Neural cell (in vitro differentiated cells): ENCODE results near the gene MOB2. TPM values are rescaled to one million over a fixed set of nuclear protein-coding genes. Genes with fewer than 3 reads are reported as not detected.

ENCODE experiments used
- H2AFZ ChIP-seq: fragments of 200-600, 300-800 bp; sonication (generic), shearing (Covaris generic); 2 replicates; pipeline ENCODE4 v1.6.0; 2014; ENCODE audit warnings: low read depth, mild to moderate bottlenecking, antibody characterized with exemption, low read length, moderate library complexity
- H3F3A ChIP-seq: fragments of 200-600 bp; shearing (Covaris generic); 2 replicates; pipeline ENCODE4 v1.6.1; 2016; ENCODE audit warnings: mild to moderate bottlenecking, moderate library complexity, mixed read lengths, antibody characterized with exemption, low read length; ENCODE audit not compliant: insufficient read depth, poor library complexity, severe bottlenecking
- H3K27ac ChIP-seq: fragments of 200-600, 300-800 bp; sonication (generic), shearing (Covaris generic); 2 replicates; pipeline ENCODE4 v1.5.1; 2014; ENCODE audit warnings: mild to moderate bottlenecking, low read length, moderate library complexity
- H3K27me3 ChIP-seq: fragments of 300-800, 200-600 bp; sonication (generic), shearing (Covaris generic); 2 replicates; pipeline ENCODE4 v1.6.0; 2014; ENCODE audit warnings: mild to moderate bottlenecking, low read depth, low read length, moderate library complexity; ENCODE audit not compliant: insufficient read depth
- H3K36me3 ChIP-seq: fragments of 300-800, 200-600 bp; sonication (generic), shearing (Covaris generic); 2 replicates; pipeline ENCODE4 v1.5.1; 2014; ENCODE audit warnings: mild to moderate bottlenecking, antibody characterized with exemption, low read length, moderate library complexity; ENCODE audit not compliant: insufficient read depth
- H3K4me2 ChIP-seq: fragments of 300-800, 200-600 bp; sonication (generic), shearing (Covaris generic); 2 replicates; pipeline ENCODE4 v1.6.0; 2014; ENCODE audit warnings: mild to moderate bottlenecking, low read length
- H3K4me3 ChIP-seq: fragments of 300-800, 200-600 bp; sonication (generic), shearing (Covaris generic); 2 replicates; pipeline ENCODE4 v1.5.1; 2014; ENCODE audit warnings: mild to moderate bottlenecking, low read length, moderate library complexity
- H3K79me2 ChIP-seq: fragments of 200-600 bp; shearing (Covaris generic); replicated peaks from 2 replicates; pipeline ENCODE4 v1.6.0; 2014; ENCODE audit warnings: mild to moderate bottlenecking, low read length, moderate library complexity; ENCODE audit not compliant: insufficient read depth
- H3K9ac ChIP-seq: fragments of 300-800, 200-600 bp; sonication (generic), shearing (Covaris generic); 2 replicates; pipeline ENCODE4 v1.6.1; 2016; ENCODE audit warnings: mild to moderate bottlenecking, low read length, mixed read lengths
- H3K9me2 ChIP-seq: fragments of 200-600 bp; shearing (Covaris generic); 2 replicates; pipeline ENCODE4 v1.6.1; 2016; ENCODE audit warnings: mild to moderate bottlenecking, low read length, mixed read lengths; ENCODE audit not compliant: insufficient read depth
- H3K9me3 ChIP-seq: fragments of 200-600, 300-800 bp; sonication (generic), shearing (Covaris generic); 2 replicates; pipeline ENCODE4 v1.6.1; 2016; ENCODE audit warnings: mild to moderate bottlenecking, mixed run types, low read length, moderate library complexity, mixed read lengths
- H4K20me1 ChIP-seq: fragments of 200-600 bp; shearing (Covaris generic); 2 replicates; pipeline ENCODE4 v1.6.1; 2016; ENCODE audit warnings: mild to moderate bottlenecking, mixed run types; ENCODE audit not compliant: insufficient read depth
- CTCF ChIP-seq: fragments of 450-650 bp; IDR thresholded peaks from 2 replicates; pipeline ENCODE4 v1.5.1; 2014; ENCODE audit warnings: antibody characterized with exemption, mild to moderate bottlenecking, moderate library complexity; ENCODE audit not compliant: poor library complexity, severe bottlenecking
- EP300 ChIP-seq: fragments of 450-650 bp; conservative IDR thresholded peaks from 2 replicates; pipeline ENCODE4 v1.6.1; 2014; ENCODE audit warnings: antibody characterized with exemption, mild to moderate bottlenecking, moderate library complexity; ENCODE audit not compliant: poor library complexity, severe bottlenecking
- EZH2 ChIP-seq: fragments of 200-600, 300-800 bp; shearing (Covaris generic), sonication (generic); IDR thresholded peaks from 2 replicates; pipeline ENCODE4 v1.6.1; 2014; ENCODE audit warnings: antibody characterized with exemption, low read length, borderline replicate concordance, mild to moderate bottlenecking; ENCODE audit not compliant: insufficient read depth, poor library complexity, severe bottlenecking
- MXI1 ChIP-seq: fragments of 450-650 bp; conservative IDR thresholded peaks from 2 replicates; pipeline ENCODE4 v1.6.1; 2014; ENCODE audit warnings: antibody characterized with exemption, mild to moderate bottlenecking; ENCODE audit not compliant: poor library complexity, severe bottlenecking
- POLR2AphosphoS5 ChIP-seq: IDR thresholded peaks from 2 replicates; pipeline ENCODE4 v1.6.1; 2012
- RAD21 ChIP-seq: fragments of 450-650 bp; conservative IDR thresholded peaks from 2 replicates; pipeline ENCODE4 v1.6.1; 2014; ENCODE audit warnings: antibody characterized with exemption, mild to moderate bottlenecking, moderate library complexity
- REST ChIP-seq: IDR thresholded peaks from 2 replicates; pipeline ENCODE4 v1.6.1; 2012; ENCODE audit warnings: borderline replicate concordance
- SMC3 ChIP-seq: fragments of 450-650 bp; conservative IDR thresholded peaks from 2 replicates; pipeline ENCODE4 v1.6.1; 2014; ENCODE audit warnings: antibody characterized with exemption, mild to moderate bottlenecking, moderate library complexity; ENCODE audit not compliant: poor library complexity
- TAF1 ChIP-seq: IDR thresholded peaks from 2 replicates; pipeline ENCODE4 v1.6.1; 2012; ENCODE audit warnings: low read depth
- polyA plus RNA-seq: library from polyadenylated mRNA; depleted of rRNA; stranded (reverse); fragments of >200 nt; gene quantifications from 2 replicates; pipeline ENCODE4 v1.2.3, GENCODE V29; 2014

The MOB2 gene
- polyA plus RNA-seq, 1 donor from 2014 or later, result 33.2 TPM

- Histone ChIP-seq H3F3A (no peaks in the 10 kb centered on the region), H3K36me3 (peaks cover 4% of the 10 kb centered on the region), H3K27me3 (no peaks in the 10 kb centered on the region), H3K4me2 (no peak overlapping the region), H3K79me2 (no peaks in the 10 kb centered on the region), H2AFZ (no peak overlapping the region), H4K20me1 (no peaks in the 10 kb centered on the region), H3K9me2 (no peaks in the 10 kb centered on the region), H3K4me3 (no peak overlapping the region), H3K27ac (no peak overlapping the region), H3K9ac (no peak overlapping the region), H3K9me3 (no peaks in the 10 kb centered on the region)
- no peak for TF ChIP-seq REST
- no peak for TF ChIP-seq RAD21
- TF ChIP-seq MXI1, result no peak
- TF ChIP-seq CTCF, result no peak
- TF ChIP-seq SMC3, result no peak
- no peak for TF ChIP-seq EP300
- no peak for TF ChIP-seq POLR2AphosphoS5
- TF ChIP-seq EZH2, result no peak
- TF ChIP-seq TAF1, result no peak
Measured at GRCh38 chr11:1478011-1478410, 8.6 kb downstream of the MOB2 start.

GRCh38 chr11:1476940-1477736 is 9.4 kb downstream of the MOB2 start:
- no peak overlapping the region for H2AFZ ChIP-seq
- TF ChIP-seq CTCF (no peak), EZH2 (no peak)
- no peaks in the 10 kb centered on the region for H3K9me2 ChIP-seq
- no peaks in the 10 kb centered on the region for H3F3A ChIP-seq
- H3K4me2 ChIP-seq, result no peak overlapping the region
- H3K9ac ChIP-seq, result no peak overlapping the region
- peaks cover 4% of the 10 kb centered on the region for H3K36me3 ChIP-seq
- H3K27me3 ChIP-seq, result no peaks in the 10 kb centered on the region
- H4K20me1 ChIP-seq, result no peaks in the 10 kb centered on the region
- H3K27ac ChIP-seq, result no peak overlapping the region
- no peaks in the 10 kb centered on the region for H3K9me3 ChIP-seq
- no peaks in the 10 kb centered on the region for H3K79me2 ChIP-seq
- no peak overlapping the region for H3K4me3 ChIP-seq
